WTC11 (cell line): Measurements from ENCODE around the gene ERH. TPM values are rescaled to one million over a fixed set of nuclear protein-coding genes. Genes with fewer than 3 reads are reported as not detected.

Experiments used
- ATAC-seq: fragments of 200-7000 bp; cut with Tn5 transposase; 2 replicates; pipeline ENCODE4 v1.10.0; 2021; ENCODE audit warnings: mild to moderate bottlenecking, moderate library complexity
- CTCF ChIA-PET: fragments of 300-600 bp; sonication (Branson Sonifier 250); formaldehyde crosslinking; loops from one replicate; lab custom pipeline; 2021; ENCODE audit warnings: antibody characterized with exemption; lab: Charles Lee
- POLR2A ChIA-PET: fragments of 350-600 bp; sonication (Branson Sonifier 250); formaldehyde crosslinking; loops from one replicate; lab custom pipeline; 2021; ENCODE audit warnings: antibody characterized with exemption; lab: Charles Lee
- DNase-seq: peaks from one replicate; pipeline ENCODE4 v3.0.0; 2021; ENCODE audit warnings: low spot score
- H3K27ac Mint-ChIP-seq: 2 replicates; pipeline ENCODE4 v1.8.0; 2021; ENCODE audit warnings: mixed read lengths
- H3K27me3 Mint-ChIP-seq: 2 replicates; pipeline ENCODE4 v1.8.0; 2021; ENCODE audit warnings: low read depth, mild to moderate bottlenecking, moderate library complexity, mixed read lengths
- H3K36me3 Mint-ChIP-seq: 2 replicates; pipeline ENCODE4 v1.8.0; 2021; ENCODE audit warnings: mixed read lengths
- H3K4me1 Mint-ChIP-seq: 2 replicates; pipeline ENCODE4 v1.8.0; 2022; ENCODE audit warnings: mixed read lengths
- H3K4me3 Mint-ChIP-seq: 2 replicates; pipeline ENCODE4 v1.8.0; 2021; ENCODE audit warnings: mild to moderate bottlenecking, moderate library complexity, mixed read lengths
- H3K9me3 Mint-ChIP-seq: 2 replicates; pipeline ENCODE4 v1.8.0; 2021; ENCODE audit warnings: mixed read lengths
- CBFB ChIP-seq: sonication (generic); formaldehyde crosslinking; IDR thresholded peaks from 2 replicates; pipeline ENCODE4 v1.8.1; 2022; ENCODE audit warnings: mild to moderate bottlenecking, low read depth, missing genetic modification reagents
- CREM ChIP-seq: sonication (generic); formaldehyde crosslinking; IDR thresholded peaks from 2 replicates; pipeline ENCODE4 v1.8.1; 2022; ENCODE audit warnings: mild to moderate bottlenecking, missing genetic modification reagents, moderate library complexity
- EMX1 ChIP-seq: fragments of 250-450 bp; sonication (Bioruptor Pico); IDR thresholded peaks from 2 replicates; pipeline ENCODE4 v1.8.0; 2021; ENCODE audit warnings: mild to moderate bottlenecking
- FOXP1 ChIP-seq: sonication (generic); formaldehyde crosslinking; IDR thresholded peaks from 2 replicates; pipeline ENCODE4 v1.8.0; 2022; ENCODE audit warnings: missing genetic modification reagents, mild to moderate bottlenecking, moderate library complexity, borderline replicate concordance
- IRF2 ChIP-seq: sonication (generic); formaldehyde crosslinking; IDR thresholded peaks from 2 replicates; pipeline ENCODE4 v1.8.0; 2022; ENCODE audit warnings: low read depth, missing genetic modification reagents, borderline replicate concordance
- JAZF1 ChIP-seq: fragments of 250-450 bp; sonication (Bioruptor Pico); IDR thresholded peaks from 2 replicates; pipeline ENCODE4 v1.9.0; 2021; ENCODE audit warnings: moderate library complexity, mild to moderate bottlenecking, inconsistent platforms
- KAT7 ChIP-seq: sonication (generic); formaldehyde crosslinking; IDR thresholded peaks from 2 replicates; pipeline ENCODE4 v1.8.1; 2023; ENCODE audit warnings: missing genetic modification reagents, mild to moderate bottlenecking, borderline replicate concordance
- MXD4 ChIP-seq: fragments of 250-450 bp; sonication (Bioruptor Pico); IDR thresholded peaks from 2 replicates; pipeline ENCODE4 v1.8.0; 2021; ENCODE audit warnings: mild to moderate bottlenecking, moderate library complexity, borderline replicate concordance
- NR1H2 ChIP-seq: sonication (generic); formaldehyde crosslinking; IDR thresholded peaks from 2 replicates; pipeline ENCODE4 v1.9.0; 2021; ENCODE audit warnings: mild to moderate bottlenecking, moderate library complexity, missing genetic modification reagents
- NR3C1 ChIP-seq: sonication (generic); formaldehyde crosslinking; conservative IDR thresholded peaks from 2 replicates; pipeline ENCODE4 v1.8.1; 2023; ENCODE audit warnings: low read depth, mild to moderate bottlenecking, missing genetic modification reagents
- SOX15 ChIP-seq: fragments of 250-450 bp; sonication (Bioruptor Pico); IDR thresholded peaks from 2 replicates; pipeline ENCODE4 v1.9.0; 2021; ENCODE audit warnings: mild to moderate bottlenecking
- SP1 ChIP-seq: sonication (generic); formaldehyde crosslinking; conservative IDR thresholded peaks from 2 replicates; pipeline ENCODE4 v1.8.1; 2022; ENCODE audit warnings: missing genetic modification reagents
- TP53 ChIP-seq: sonication (generic); formaldehyde crosslinking; IDR thresholded peaks from 2 replicates; pipeline ENCODE4 v1.8.1; 2023; ENCODE audit warnings: mild to moderate bottlenecking, missing genetic modification reagents
- ZNF396 ChIP-seq: fragments of 250-450 bp; sonication (Bioruptor Pico); IDR thresholded peaks from 2 replicates; pipeline ENCODE4 v1.8.0; 2021; ENCODE audit warnings: mild to moderate bottlenecking, moderate library complexity, borderline replicate concordance
- ZNF423 ChIP-seq: fragments of 250-450 bp; sonication (Bioruptor Pico); IDR thresholded peaks from 2 replicates; pipeline ENCODE4 v2.1.2; 2022; ENCODE audit warnings: mild to moderate bottlenecking, moderate library complexity
- ZNF671 ChIP-seq: fragments of 250-450 bp; sonication (Bioruptor Pico); IDR thresholded peaks from 2 replicates; pipeline ENCODE4 v1.8.0; 2021; ENCODE audit warnings: mild to moderate bottlenecking
- total RNA-seq: library from RNA; stranded (reverse); gene quantifications from 3 replicates; pipeline ENCODE4 v1.2.3, GENCODE V29; 2021
- TF ChIP-seq, protein P1 (sequence below): fragments of 250-450 bp; sonication (Bioruptor Pico); conservative IDR thresholded peaks from 2 replicates; pipeline ENCODE4 v1.9.0; 2021; ENCODE audit warnings: mild to moderate bottlenecking
- TF ChIP-seq, protein P2 (sequence below): sonication (generic); formaldehyde crosslinking; IDR thresholded peaks from 2 replicates; pipeline ENCODE4 v1.8.0; 2022; ENCODE audit warnings: missing genetic modification reagents
- TF ChIP-seq, protein P3 (sequence below): sonication (generic); formaldehyde crosslinking; IDR thresholded peaks from 2 replicates; pipeline ENCODE4 v1.8.1; 2023; ENCODE audit warnings: mild to moderate bottlenecking, missing genetic modification reagents, moderate library complexity
- TF ChIP-seq, protein P4 (sequence below): sonication (generic); formaldehyde crosslinking; IDR thresholded peaks from 2 replicates; pipeline ENCODE4 v1.8.1; 2022; ENCODE audit warnings: mild to moderate bottlenecking, missing genetic modification reagents, moderate library complexity, borderline replicate concordance
- TF ChIP-seq, protein P5 (sequence below): sonication (generic); formaldehyde crosslinking; IDR thresholded peaks from 2 replicates; pipeline ENCODE4 v1.8.1; 2022; ENCODE audit warnings: low read depth, mild to moderate bottlenecking, moderate library complexity, missing genetic modification reagents, borderline replicate concordance

The ERH gene
- total RNA-seq, 1 experiment from 2014 or later = 363 TPM

DNA sequence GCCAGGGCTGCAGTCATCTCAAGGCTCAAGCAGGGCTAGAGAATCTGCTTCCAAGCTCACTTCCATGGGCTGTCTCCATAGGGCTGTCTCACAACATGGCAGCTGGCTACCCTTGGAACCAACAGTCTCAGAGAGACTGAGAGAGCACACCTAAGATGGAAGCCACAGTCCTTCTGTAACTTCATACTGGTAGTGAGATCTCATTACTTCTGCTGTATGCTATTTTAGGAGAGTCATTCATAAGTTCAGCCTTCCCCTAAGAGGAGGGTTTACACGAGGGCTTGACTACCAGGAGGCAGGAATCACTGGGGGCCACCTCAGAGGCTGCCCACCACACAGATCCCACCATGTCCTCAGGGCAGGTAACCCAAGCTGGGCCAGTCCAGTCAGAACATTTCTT, 29.7 kb downstream of the ERH start:
- ChIA-PET CTCF (interaction anchor here (1.2 to 2.0 kb wide), 3 partner anchors 22 to 261 kb away, joined by 3 to 8 read pairs (median 6); no protein-coding TSS in a partner anchor), POLR2A (no interaction called here)
- Mint-ChIP-seq H3K36me3 (peaks cover 4% of the 10 kb centered on the region), H3K27ac (no peak overlapping the region), H3K9me3 (no peaks in the 10 kb centered on the region), H3K27me3 (no peaks in the 10 kb centered on the region), H3K4me1 (no peaks in the 10 kb centered on the region), H3K4me3 (no peak overlapping the region)
- DNase-seq (no peak), ATAC-seq (no peak)
- TF ChIP-seq, protein P1, sequence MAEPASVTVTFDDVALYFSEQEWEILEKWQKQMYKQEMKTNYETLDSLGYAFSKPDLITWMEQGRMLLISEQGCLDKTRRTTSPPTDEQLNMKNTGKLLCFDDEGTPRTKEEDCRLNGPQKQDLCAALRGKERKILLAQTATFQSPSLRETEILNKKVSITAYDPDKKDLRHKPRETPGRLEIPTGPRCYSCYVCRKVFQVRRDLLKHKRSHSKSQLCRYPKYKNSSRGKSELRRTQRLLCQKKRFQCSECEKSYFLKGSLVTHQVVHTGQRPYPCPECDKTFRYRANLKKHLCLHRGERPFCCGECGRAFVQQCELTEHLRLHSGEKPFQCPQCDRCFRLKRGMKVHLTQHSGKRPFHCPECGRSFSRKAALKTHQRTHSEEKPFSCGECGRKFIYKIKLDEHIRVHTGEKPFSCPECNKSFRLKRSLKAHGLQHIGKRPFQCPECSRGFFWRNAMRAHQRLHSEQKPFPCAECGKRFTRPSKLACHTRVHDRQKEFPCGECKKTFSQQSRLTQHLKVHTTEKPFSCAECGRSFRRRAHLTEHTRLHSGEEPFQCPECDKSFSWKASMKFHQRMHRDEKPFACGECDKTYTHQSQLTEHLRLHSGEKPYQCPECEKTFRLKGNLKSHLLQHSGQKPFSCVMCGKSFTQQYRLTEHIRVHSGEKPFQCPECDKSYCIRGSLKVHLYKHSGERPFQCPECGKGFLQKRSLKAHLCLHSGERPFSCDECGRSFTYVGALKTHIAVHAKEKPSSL (CRISPR knock-in tag) = no peak
- TF ChIP-seq NR1H2 (CRISPR knock-in tag) = no peak
- TF ChIP-seq EMX1 = no peak
- no peak for TF ChIP-seq CREM (CRISPR knock-in tag)
- no peak for TF ChIP-seq ZNF671 (CRISPR knock-in tag)
- TF ChIP-seq, protein P2, sequence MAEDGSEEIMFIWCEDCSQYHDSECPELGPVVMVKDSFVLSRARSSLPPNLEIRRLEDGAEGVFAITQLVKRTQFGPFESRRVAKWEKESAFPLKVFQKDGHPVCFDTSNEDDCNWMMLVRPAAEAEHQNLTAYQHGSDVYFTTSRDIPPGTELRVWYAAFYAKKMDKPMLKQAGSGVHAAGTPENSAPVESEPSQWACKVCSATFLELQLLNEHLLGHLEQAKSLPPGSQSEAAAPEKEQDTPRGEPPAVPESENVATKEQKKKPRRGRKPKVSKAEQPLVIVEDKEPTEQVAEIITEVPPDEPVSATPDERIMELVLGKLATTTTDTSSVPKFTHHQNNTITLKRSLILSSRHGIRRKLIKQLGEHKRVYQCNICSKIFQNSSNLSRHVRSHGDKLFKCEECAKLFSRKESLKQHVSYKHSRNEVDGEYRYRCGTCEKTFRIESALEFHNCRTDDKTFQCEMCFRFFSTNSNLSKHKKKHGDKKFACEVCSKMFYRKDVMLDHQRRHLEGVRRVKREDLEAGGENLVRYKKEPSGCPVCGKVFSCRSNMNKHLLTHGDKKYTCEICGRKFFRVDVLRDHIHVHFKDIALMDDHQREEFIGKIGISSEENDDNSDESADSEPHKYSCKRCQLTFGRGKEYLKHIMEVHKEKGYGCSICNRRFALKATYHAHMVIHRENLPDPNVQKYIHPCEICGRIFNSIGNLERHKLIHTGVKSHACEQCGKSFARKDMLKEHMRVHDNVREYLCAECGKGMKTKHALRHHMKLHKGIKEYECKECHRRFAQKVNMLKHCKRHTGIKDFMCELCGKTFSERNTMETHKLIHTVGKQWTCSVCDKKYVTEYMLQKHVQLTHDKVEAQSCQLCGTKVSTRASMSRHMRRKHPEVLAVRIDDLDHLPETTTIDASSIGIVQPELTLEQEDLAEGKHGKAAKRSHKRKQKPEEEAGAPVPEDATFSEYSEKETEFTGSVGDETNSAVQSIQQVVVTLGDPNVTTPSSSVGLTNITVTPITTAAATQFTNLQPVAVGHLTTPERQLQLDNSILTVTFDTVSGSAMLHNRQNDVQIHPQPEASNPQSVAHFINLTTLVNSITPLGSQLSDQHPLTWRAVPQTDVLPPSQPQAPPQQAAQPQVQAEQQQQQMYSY (CRISPR knock-in tag) = no peak

DNA sequence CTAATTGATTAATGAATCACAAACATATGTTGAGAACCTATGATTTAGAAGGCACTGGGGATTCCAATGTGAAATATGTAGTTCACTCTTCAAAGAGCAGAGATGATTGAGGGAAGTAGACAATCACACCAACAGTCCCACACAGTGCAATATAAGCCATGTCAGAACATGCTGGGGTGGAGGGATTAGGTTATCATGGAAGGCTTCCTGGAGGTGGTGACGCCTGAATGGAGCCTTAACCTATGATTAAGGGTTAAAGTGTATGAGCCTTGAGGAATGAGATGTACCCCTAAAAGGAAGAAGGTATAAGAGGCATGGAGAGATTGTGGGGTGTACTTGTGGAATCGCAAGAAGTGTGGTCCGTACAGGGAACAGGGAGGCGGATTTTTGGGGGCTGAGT, 31.3 kb downstream of the ERH start:
- CTCF ChIA-PET = interaction anchor here (0.6 to 6.6 kb wide), 3 partner anchors 10 to 105 kb away, joined by 3 to 60 read pairs (median 6); no protein-coding TSS in a partner anchor
- Mint-ChIP-seq H3K36me3 (no peaks in the 10 kb centered on the region), H3K4me1 (no peaks in the 10 kb centered on the region), H3K27ac (no peak overlapping the region), H3K4me3 (no peak overlapping the region), H3K9me3 (no peaks in the 10 kb centered on the region), H3K27me3 (no peaks in the 10 kb centered on the region)
- POLR2A ChIA-PET = no interaction called here
- DNase-seq (no peak), ATAC-seq (no peak)
- TF ChIP-seq TP53 (CRISPR knock-in tag) (no peak), KAT7 (CRISPR knock-in tag) (no peak), SP1 (CRISPR knock-in tag) (no peak), EMX1 (no peak), SOX15 (CRISPR knock-in tag) (no peak), ZNF396 (CRISPR knock-in tag) (no peak), FOXP1 (CRISPR knock-in tag) (no peak), ZNF423 (no peak), NR3C1 (CRISPR knock-in tag) (no peak), CBFB (no peak), IRF2 (CRISPR knock-in tag) (no peak), JAZF1 (no peak), MXD4 (CRISPR knock-in tag) (no peak)
- TF ChIP-seq, protein P3, sequence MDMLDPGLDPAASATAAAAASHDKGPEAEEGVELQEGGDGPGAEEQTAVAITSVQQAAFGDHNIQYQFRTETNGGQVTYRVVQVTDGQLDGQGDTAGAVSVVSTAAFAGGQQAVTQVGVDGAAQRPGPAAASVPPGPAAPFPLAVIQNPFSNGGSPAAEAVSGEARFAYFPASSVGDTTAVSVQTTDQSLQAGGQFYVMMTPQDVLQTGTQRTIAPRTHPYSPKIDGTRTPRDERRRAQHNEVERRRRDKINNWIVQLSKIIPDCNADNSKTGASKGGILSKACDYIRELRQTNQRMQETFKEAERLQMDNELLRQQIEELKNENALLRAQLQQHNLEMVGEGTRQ = no peak
- TF ChIP-seq, protein P4, sequence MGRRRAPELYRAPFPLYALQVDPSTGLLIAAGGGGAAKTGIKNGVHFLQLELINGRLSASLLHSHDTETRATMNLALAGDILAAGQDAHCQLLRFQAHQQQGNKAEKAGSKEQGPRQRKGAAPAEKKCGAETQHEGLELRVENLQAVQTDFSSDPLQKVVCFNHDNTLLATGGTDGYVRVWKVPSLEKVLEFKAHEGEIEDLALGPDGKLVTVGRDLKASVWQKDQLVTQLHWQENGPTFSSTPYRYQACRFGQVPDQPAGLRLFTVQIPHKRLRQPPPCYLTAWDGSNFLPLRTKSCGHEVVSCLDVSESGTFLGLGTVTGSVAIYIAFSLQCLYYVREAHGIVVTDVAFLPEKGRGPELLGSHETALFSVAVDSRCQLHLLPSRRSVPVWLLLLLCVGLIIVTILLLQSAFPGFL (CRISPR knock-in tag) = no peak
- TF ChIP-seq, protein P2 (CRISPR knock-in tag) = no peak
- TF ChIP-seq, protein P5, sequence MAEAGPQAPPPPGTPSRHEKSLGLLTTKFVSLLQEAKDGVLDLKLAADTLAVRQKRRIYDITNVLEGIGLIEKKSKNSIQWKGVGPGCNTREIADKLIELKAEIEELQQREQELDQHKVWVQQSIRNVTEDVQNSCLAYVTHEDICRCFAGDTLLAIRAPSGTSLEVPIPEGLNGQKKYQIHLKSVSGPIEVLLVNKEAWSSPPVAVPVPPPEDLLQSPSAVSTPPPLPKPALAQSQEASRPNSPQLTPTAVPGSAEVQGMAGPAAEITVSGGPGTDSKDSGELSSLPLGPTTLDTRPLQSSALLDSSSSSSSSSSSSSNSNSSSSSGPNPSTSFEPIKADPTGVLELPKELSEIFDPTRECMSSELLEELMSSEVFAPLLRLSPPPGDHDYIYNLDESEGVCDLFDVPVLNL (CRISPR knock-in tag) = no peak
